ENCODE results near the gene FAM13A.

DNA sequence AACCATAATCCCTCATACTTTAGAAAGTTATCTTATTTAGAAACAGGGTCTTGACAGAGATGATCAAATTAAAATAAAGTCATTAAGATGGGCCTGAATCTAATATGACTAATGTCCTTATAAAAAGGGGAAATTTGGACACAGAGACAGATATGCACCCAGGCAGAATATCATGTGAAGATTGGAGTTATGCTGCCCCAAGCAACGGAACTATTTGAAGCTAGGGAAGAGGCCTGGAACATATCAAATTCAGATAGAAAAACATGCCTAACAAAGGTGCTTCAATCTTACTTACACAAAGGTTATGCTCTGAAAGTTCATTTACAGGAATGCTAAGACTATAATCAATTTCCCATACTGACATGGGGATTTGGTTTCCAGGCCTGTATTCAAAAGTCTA, 246.7 kb downstream of the FAM13A start:
- TF ChIP-seq EZH2 (optimal IDR thresholded peaks at IDR 0.05; ENCODE audit: low read depth, low read length) (no peak), EZH2phosphoT487 (IDR thresholded peaks at IDR 0.05; ENCODE audit: low read length) (no peak)
- TF ChIP-seq, protein P1, sequence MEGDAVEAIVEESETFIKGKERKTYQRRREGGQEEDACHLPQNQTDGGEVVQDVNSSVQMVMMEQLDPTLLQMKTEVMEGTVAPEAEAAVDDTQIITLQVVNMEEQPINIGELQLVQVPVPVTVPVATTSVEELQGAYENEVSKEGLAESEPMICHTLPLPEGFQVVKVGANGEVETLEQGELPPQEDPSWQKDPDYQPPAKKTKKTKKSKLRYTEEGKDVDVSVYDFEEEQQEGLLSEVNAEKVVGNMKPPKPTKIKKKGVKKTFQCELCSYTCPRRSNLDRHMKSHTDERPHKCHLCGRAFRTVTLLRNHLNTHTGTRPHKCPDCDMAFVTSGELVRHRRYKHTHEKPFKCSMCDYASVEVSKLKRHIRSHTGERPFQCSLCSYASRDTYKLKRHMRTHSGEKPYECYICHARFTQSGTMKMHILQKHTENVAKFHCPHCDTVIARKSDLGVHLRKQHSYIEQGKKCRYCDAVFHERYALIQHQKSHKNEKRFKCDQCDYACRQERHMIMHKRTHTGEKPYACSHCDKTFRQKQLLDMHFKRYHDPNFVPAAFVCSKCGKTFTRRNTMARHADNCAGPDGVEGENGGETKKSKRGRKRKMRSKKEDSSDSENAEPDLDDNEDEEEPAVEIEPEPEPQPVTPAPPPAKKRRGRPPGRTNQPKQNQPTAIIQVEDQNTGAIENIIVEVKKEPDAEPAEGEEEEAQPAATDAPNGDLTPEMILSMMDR (IDR thresholded peaks at IDR 0.05; ENCODE audit: low read length) = no peak

All from MM.1S (cell line).